Measurements from ENCODE around the gene FNDC1.

DNA sequence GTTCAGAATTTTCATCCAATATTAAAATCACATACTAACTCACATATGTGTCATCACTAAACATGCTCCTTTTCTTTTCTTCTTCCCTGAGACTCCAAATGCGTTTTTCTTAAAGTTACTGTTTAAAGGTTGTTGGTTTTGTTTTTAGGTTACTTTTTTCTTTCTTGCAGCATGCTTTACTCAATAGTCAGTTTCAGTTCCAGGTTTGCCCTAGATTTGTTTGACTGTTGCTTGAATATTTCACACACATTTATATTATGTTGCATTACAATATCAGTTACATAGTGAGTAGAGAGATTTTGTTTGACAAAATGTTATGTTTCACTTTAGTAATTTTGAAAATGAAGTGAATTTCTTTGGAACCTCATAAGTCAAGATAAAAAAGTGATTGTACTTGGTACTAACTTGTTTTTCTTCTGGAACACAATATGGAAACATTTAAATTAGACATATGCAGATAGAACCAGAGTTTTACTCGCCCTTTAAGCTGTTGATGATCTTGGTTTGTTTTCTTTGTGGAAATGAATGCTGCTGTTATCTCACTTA, 27.3 kb downstream of the FNDC1 start:
- TF ChIP-seq POLR2A (IDR thresholded peaks at IDR 0.05) (no peak), EP300 (IDR thresholded peaks at IDR 0.05) (no peak)
- TF ChIP-seq, protein P1, sequence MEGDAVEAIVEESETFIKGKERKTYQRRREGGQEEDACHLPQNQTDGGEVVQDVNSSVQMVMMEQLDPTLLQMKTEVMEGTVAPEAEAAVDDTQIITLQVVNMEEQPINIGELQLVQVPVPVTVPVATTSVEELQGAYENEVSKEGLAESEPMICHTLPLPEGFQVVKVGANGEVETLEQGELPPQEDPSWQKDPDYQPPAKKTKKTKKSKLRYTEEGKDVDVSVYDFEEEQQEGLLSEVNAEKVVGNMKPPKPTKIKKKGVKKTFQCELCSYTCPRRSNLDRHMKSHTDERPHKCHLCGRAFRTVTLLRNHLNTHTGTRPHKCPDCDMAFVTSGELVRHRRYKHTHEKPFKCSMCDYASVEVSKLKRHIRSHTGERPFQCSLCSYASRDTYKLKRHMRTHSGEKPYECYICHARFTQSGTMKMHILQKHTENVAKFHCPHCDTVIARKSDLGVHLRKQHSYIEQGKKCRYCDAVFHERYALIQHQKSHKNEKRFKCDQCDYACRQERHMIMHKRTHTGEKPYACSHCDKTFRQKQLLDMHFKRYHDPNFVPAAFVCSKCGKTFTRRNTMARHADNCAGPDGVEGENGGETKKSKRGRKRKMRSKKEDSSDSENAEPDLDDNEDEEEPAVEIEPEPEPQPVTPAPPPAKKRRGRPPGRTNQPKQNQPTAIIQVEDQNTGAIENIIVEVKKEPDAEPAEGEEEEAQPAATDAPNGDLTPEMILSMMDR (IDR thresholded peaks at IDR 0.05), result no peak

Data from ovary (tissue), 3 donors.